HG03565 (cell line): ENCODE results near the gene MDP1.
A peak's percentile ranks its signal among the peaks of the same experiment; 100 is the strongest.

Experiments
- ATAC-seq: cut with Tn5 transposase; IDR thresholded peaks from one replicate; pipeline ENCODE4 v1.9.1; 2021; ENCODE audit warnings: mild to moderate bottlenecking, moderate library complexity; ENCODE audit not compliant: unreplicated experiment

MDP1 gene

DNA sequence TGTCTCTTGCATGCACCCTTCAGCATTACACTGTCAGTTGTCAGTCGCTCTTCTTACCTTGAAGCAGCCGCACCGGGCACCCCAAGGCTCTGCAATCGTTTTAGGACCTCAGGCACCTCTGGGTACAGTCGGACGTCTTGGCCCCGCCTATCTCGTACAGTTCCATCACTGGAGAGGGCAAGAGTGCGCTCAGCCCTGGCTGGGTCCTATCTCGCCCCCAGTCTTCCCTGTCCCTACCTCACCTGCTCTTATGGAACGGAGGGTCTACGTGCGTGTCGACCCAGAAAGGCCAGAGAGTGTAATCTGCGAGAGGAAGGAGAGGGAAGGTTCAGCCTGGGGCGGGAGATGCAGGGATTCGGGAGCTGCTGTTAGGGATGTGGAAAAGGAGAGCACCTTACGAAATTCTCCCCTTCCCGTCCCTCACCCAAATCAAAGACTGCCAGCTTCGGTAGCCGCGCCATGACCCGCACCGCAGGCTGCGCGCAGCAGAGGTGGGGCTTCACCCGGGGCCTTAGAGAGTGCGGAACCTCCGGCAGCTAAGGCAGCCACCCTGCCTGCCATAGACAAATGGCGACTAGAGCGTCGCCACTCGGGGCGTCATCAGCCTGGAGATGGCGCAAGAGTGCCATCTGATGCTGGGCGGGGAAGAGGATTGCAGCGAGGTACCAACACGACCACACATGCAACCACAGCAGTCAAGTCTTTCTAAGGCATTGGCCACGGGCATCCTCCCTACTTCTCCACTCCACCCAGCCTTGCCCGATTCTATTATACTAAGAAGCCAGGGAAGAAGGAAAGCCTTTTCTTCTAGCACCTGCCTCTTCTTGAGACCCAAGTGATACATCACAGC lies at the start of gene MDP1:
TSS of gene MDP1 (minus strand) at position 572 of the 850 bp plus-strand sequence. CDS start at position 461, 111 bp downstream.
- peak; percentile 53 for ATAC-seq

DNA sequence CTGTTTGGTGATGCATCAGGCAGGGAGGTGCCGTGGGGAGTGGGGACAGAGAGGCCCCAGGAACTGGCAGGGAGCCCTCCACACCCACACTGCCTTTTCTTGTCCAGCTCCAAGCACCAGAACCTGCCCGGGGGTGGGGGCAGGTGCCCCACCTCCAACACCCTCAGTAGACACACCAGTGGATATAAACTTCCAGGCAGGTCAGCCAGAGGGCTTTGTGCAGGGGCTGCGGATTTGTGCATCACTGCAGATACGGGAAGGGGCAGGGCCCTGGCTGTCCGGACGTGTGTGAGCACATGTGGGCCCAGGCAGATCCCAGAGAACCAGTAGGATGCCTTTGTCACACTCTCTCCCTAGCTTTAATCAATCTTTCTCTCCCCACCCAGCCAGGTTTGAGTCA lies 48.4 kb upstream of the MDP1 start:
- no peak for ATAC-seq

GRCh38 chr14:24263848-24264247 lies 48.0 kb upstream of the MDP1 start:
- ATAC-seq = no peak

GRCh38 chr14:24262821-24263733 lies 47.2 kb upstream of the MDP1 start, which contains the start of gene TGM1:
Gene TGM1, minus strand, starts transcription at chr14:24263177. Its CDS starts 825 bp downstream, at chr14:24262352.
- no peak for ATAC-seq

GRCh38 chr14:24261969-24262327 lies 46.1 kb upstream of the MDP1 start:
- no peak for ATAC-seq

- no peak for ATAC-seq
Observed at GRCh38 chr14:24261256-24261968, 45.5 kb upstream of the MDP1 start.

GRCh38 chr14:24260780-24261157 lies 44.9 kb upstream of the MDP1 start:
- no peak for ATAC-seq

GRCh38 chr14:24260026-24260779 lies 44.3 kb upstream of the MDP1 start:
- no peak for ATAC-seq

GRCh38 chr14:24259282-24260025 lies 43.6 kb upstream of the MDP1 start:
- no peak for ATAC-seq

DNA sequence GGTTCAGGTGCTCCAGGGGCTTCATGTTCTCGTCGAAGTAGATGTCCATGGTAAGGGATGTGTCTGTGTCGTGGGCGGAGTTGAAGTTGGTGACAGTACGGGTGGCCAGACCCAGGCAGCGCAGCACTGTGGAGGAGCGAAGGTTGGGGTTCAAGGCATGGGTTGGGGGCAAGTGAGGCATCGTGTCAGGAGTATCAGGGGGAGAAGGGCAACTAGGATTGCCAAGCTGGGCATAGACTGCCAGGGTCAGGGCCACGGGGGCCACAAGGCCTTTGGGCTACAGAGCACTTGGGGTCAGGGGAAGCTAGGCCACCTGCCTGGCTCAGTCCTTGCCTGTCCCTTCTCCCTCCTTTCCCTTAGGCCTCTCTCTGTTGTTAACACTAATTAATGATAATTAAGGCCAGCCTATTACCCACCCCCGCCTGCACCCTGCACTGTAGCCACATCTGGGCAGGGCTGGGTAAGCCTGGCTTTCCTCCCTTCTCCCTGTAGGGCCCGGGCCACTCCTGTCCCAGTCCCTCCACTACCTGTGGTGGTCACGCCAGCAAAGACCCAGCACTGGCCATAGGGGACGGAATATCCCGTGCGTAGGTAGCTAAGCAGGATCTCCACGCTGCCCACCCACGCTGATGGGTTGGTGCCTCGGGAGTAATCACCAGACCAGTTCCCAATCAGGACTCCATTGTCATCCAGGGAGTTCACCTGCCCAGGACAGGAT lies 42.8 kb upstream of the MDP1 start:
- no peak for ATAC-seq

GRCh38 chr14:24258119-24258518 lies 42.3 kb upstream of the MDP1 start:
- no peak for ATAC-seq

DNA sequence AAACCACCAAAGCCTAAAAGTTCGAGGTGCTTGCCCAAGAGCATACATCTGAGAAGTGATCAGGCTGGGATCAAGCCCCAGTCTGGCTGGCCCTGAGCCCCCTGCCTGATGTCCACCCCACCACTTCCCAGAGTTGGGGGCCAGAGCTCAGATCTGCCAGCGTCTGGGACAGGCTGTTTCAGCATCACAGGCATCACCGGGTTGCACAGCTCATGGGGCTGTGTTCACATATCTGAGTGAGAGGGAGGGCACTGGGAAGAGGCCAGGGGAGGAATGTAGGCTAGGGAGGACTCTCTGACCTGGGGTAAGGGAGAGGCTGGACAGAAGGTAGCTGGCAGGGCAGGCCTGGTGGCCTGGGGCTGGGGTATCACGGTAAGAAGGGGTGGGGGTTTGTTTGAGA lies 41.1 kb upstream of the MDP1 start:
- ATAC-seq = no peak

DNA sequence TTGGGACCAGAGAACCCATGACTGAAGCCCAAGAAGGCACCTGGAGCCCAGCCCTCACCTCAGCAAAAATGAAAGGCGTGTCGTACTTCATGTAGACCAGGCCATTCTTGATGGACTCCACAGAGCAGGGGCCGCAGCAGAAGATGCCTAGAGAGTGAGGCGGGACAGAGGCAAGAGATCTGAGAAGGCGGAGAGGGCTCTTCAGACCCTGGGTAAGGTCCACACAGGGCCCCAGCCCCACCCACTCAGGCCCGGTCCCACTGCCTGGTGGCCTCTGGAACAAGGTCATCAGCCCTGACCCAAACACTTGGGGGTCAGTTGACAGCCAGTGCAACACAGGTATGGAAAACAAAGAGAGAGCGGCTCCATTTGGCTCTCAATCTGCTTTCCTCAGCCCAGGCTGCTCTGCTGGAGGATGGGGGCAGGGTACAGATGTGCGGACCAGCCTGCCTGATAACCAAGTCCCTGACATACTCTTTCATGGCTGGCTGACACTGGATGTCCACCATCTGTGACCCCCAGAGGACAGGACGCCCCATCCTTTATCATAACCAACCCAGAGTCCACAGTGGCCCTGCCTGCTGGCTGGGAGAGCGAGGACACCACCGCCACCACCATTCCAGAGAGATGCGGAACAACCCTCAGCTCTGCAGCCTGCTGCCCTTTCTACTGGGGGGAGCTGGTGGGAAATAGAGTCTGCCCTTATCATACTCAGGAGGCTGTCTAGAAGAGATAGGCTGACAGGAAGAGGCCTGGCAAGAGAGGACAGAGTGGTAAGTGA lies 40.3 kb upstream of the MDP1 start:
- ATAC-seq = no peak

DNA sequence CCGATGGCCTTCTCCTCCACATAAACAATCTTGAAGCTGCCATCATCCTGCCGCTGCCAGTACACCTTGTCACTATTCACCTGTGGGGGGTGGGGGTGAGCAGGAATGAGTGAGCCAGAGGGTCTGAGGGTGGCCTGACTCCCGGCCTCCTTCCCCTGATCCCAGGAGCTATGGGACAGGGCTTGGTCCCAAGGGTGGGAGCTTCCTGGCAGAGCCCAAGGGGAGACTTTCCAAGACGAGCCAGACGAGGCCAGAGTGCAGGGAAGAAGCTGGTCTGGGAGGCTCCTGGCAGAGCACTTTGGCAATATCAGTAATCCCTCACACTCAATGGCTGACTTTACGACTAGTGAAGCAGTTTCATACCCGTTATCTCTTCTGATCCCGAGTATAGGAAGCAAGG lies 39.6 kb upstream of the MDP1 start:
- no peak for ATAC-seq

GRCh38 chr14:24254630-24255392 lies 38.9 kb upstream of the MDP1 start:
- no peak for ATAC-seq

- ATAC-seq = no peak
Observed at GRCh38 chr14:24253936-24254335, 38.1 kb upstream of the MDP1 start.

GRCh38 chr14:24252289-24253124 lies 36.6 kb upstream of the MDP1 start:
- no peak for ATAC-seq
